GM12865 (cell line): ENCODE measurements around the gene SLC25A29.
"Not testable (repeated sequence)": the region's sequence is repeated elsewhere in the genome, so short reads cannot be mapped to it uniquely, and the experiment has no call there.

Experiments used
- DNase-seq: peaks from one replicate; pipeline ENCODE4 v3.0.0; 2010; ENCODE audit warnings: low read depth
- H3K4me3 ChIP-seq: 2 replicates; pipeline ENCODE4 v1.5.1; 2011; ENCODE audit warnings: mild to moderate bottlenecking, low read depth, low read length, control low read depth
- CTCF ChIP-seq: IDR thresholded peaks from 2 replicates; pipeline ENCODE4 v1.5.1; 2011; ENCODE audit warnings: low read length, control low read depth, low read depth, inconsistent platforms; ENCODE audit not compliant: insufficient read depth; ENCODE audit errors: missing control alignments

The SLC25A29 gene

GRCh38 chr14:100303925-100304324, 2.3 kb downstream of the SLC25A29 start:
- no peak for DNase-seq
- H3K4me3 ChIP-seq = no peak overlapping the region
- TF ChIP-seq CTCF = no peak

GRCh38 chr14:100303179-100303578, 3.1 kb downstream of the SLC25A29 start:
- peak; percentile 26 for DNase-seq
- H3K4me3 ChIP-seq = no peak overlapping the region
- peak; percentile 61 for TF ChIP-seq CTCF

- H3K4me3 ChIP-seq = no peak overlapping the region
- DNase-seq = no peak
- TF ChIP-seq CTCF = no peak
Measured at GRCh38 chr14:100302616-100303015, 3.6 kb downstream of the SLC25A29 start.

GRCh38 chr14:100299238-100299560, 7.0 kb downstream of the SLC25A29 start:
- no peak for DNase-seq
- H3K4me3 ChIP-seq = no peak overlapping the region
- no peak for TF ChIP-seq CTCF

DNA sequence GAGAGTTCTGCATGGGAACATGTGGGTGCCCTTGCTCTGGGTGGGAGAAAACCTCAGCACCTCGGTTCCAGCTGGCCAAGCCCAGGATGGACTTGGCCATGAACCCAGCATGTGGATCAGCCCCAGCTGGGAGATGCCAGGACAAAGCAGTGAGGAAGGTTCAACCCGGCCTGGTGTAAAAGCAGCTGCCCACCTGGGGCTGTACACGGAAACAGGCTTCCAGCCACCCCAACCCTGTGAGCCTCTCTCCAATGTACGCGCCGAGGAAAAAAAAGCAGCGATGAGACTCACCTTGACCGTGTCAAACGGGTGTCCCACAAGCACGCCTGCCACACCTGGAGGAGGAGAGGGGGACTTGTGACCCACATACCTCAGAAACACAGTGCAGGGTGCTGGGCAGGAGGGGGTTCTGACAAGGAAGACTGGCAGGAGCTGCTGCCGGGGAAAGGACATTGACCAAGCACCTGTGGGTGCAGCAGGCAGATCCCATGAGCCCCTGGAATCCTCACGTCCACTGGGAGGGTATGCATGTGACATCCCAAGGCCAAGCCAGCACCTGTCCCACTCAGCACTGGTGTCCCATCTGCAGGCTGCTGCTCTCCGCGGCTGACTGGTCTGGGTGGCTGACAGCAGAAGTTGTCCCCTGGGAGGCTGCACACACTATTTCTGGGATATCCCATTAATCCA, 7.5 kb downstream of the SLC25A29 start:
- TF ChIP-seq CTCF = no peak
- DNase-seq = no peak
- no peak overlapping the region for H3K4me3 ChIP-seq

DNA sequence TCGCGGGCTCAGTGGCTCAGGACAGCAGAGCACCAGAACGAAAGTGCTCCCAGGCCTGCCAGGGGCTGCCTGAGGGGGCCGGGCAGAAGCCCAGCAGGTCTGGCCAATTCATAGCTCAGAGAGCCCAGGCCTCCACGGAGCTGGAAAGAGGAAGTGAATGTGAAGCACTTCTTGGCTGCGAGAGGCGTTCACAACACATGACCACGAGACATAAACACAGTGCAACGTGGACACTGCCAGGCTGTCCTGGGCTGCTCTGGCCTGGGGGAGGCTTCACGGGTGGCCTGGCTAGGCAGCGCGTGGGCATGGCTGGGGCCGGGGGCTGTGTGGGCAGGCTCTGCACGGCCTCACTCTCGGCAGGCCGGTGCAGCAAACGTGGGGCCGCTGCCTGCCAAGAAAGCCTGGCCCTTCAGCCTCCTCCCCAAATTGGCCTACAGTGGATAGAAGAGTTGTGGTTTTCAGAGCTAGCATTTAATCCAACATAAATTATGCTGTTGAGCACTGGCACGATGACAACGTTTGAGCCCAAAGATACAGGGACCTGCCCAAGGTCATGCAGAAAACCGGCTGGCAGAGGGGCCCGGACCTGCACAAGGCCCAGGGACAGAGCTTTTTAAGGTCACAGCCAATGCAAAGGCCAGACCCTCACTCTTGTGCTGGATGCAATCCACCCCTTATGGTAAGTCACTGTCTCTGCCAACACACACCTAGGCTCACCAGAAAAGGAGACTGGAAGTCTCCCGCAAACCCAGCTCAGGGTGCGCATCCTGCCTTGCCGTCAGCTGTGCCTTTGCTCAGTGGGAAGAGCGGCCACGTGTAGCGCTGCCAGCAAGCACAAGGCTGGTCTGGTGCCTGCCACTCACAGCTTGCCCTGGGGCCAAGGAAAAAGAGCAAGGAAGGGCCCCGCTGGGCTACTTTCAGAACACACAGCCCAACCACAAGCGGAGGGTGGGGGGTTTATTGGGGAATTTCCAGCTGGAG, 8.6 kb downstream of the SLC25A29 start:
- H3K4me3 ChIP-seq = no peak overlapping the region
- peak; percentile 78 for DNase-seq
- no peak for TF ChIP-seq CTCF

DNA sequence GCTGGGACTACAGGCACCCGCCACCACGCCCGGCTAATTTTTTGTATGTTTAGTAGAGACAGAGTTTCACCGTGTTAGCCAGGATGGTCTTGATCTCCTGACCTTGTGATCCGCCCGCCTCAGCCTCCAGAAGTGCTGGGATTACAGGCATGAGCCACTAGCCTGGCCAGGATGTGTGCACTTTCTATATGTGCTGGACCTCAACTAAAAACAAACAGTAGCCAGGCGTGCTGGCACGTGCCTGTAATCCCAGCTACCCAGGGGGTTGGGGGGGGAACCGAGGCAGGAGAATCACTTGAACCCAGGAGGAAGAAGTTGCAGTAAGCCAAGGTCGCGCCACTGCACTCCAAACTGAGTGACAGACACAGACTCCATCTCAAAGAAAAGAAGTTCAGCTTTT, 9.5 kb downstream of the SLC25A29 start:
- not testable (repeated sequence) for DNase-seq, H3K4me3 ChIP-seq
